WTC11 (cell line): ENCODE results near the gene UBE2H. TPM values are rescaled to one million over a fixed set of nuclear protein-coding genes. Genes with fewer than 3 reads are reported as not detected.

Experiments
- ATAC-seq: fragments of 200-7000 bp; cut with Tn5 transposase; 2 replicates; pipeline ENCODE4 v1.10.0; 2021; ENCODE audit warnings: mild to moderate bottlenecking, moderate library complexity
- CTCF ChIA-PET: fragments of 300-600 bp; sonication (Branson Sonifier 250); formaldehyde crosslinking; loops from one replicate; lab custom pipeline; 2021; ENCODE audit warnings: antibody characterized with exemption; lab: Charles Lee
- POLR2A ChIA-PET: fragments of 350-600 bp; sonication (Branson Sonifier 250); formaldehyde crosslinking; loops from one replicate; lab custom pipeline; 2021; ENCODE audit warnings: antibody characterized with exemption; lab: Charles Lee
- DNase-seq: peaks from one replicate; pipeline ENCODE4 v3.0.0; 2021; ENCODE audit warnings: low spot score
- H3K27ac Mint-ChIP-seq: 2 replicates; pipeline ENCODE4 v1.8.0; 2021; ENCODE audit warnings: mixed read lengths
- H3K27me3 Mint-ChIP-seq: 2 replicates; pipeline ENCODE4 v1.8.0; 2021; ENCODE audit warnings: low read depth, mild to moderate bottlenecking, moderate library complexity, mixed read lengths
- H3K36me3 Mint-ChIP-seq: 2 replicates; pipeline ENCODE4 v1.8.0; 2021; ENCODE audit warnings: mixed read lengths
- H3K4me1 Mint-ChIP-seq: 2 replicates; pipeline ENCODE4 v1.8.0; 2022; ENCODE audit warnings: mixed read lengths
- H3K4me3 Mint-ChIP-seq: 2 replicates; pipeline ENCODE4 v1.8.0; 2021; ENCODE audit warnings: mild to moderate bottlenecking, moderate library complexity, mixed read lengths
- H3K9me3 Mint-ChIP-seq: 2 replicates; pipeline ENCODE4 v1.8.0; 2021; ENCODE audit warnings: mixed read lengths
- CBFB ChIP-seq: sonication (generic); formaldehyde crosslinking; IDR thresholded peaks from 2 replicates; pipeline ENCODE4 v1.8.1; 2022; ENCODE audit warnings: mild to moderate bottlenecking, low read depth, missing genetic modification reagents
- GRHL2 ChIP-seq: fragments of 250-450 bp; sonication (Bioruptor Pico); IDR thresholded peaks from 2 replicates; pipeline ENCODE4 v1.8.0; 2022; ENCODE audit warnings: mild to moderate bottlenecking, moderate library complexity; ENCODE audit not compliant: insufficient replicate concordance, severe bottlenecking
- GTF2I ChIP-seq: fragments of 250-450 bp; sonication (Bioruptor Pico); conservative IDR thresholded peaks from 2 replicates; pipeline ENCODE4 v1.4.0; 2021; ENCODE audit warnings: mild to moderate bottlenecking
- MXD4 ChIP-seq: fragments of 250-450 bp; sonication (Bioruptor Pico); IDR thresholded peaks from 2 replicates; pipeline ENCODE4 v1.8.0; 2021; ENCODE audit warnings: mild to moderate bottlenecking, moderate library complexity, borderline replicate concordance
- NR2C2 ChIP-seq: sonication (generic); formaldehyde crosslinking; IDR thresholded peaks from 2 replicates; pipeline ENCODE4 v1.8.0; 2022; ENCODE audit warnings: mild to moderate bottlenecking, missing genetic modification reagents
- RORB ChIP-seq: fragments of 250-450 bp; sonication (Bioruptor Pico); IDR thresholded peaks from 2 replicates; pipeline ENCODE4 v1.9.0; 2021; ENCODE audit warnings: mild to moderate bottlenecking
- SOX15 ChIP-seq: fragments of 250-450 bp; sonication (Bioruptor Pico); IDR thresholded peaks from 2 replicates; pipeline ENCODE4 v1.9.0; 2021; ENCODE audit warnings: mild to moderate bottlenecking
- SP1 ChIP-seq: sonication (generic); formaldehyde crosslinking; conservative IDR thresholded peaks from 2 replicates; pipeline ENCODE4 v1.8.1; 2022; ENCODE audit warnings: missing genetic modification reagents
- TEAD1 ChIP-seq: sonication (generic); formaldehyde crosslinking; IDR thresholded peaks from 2 replicates; pipeline ENCODE4 v1.8.0; 2022; ENCODE audit warnings: mild to moderate bottlenecking, missing genetic modification reagents
- TP53 ChIP-seq: sonication (generic); formaldehyde crosslinking; IDR thresholded peaks from 2 replicates; pipeline ENCODE4 v1.8.1; 2023; ENCODE audit warnings: mild to moderate bottlenecking, missing genetic modification reagents
- ZNF121 ChIP-seq: sonication (generic); formaldehyde crosslinking; IDR thresholded peaks from 2 replicates; pipeline ENCODE4 v1.8.0; 2023; ENCODE audit warnings: missing genetic modification reagents
- ZNF232 ChIP-seq: sonication (generic); formaldehyde crosslinking; IDR thresholded peaks from 2 replicates; pipeline ENCODE4 v1.8.0; 2022; ENCODE audit warnings: mild to moderate bottlenecking, missing genetic modification reagents
- ZNF396 ChIP-seq: fragments of 250-450 bp; sonication (Bioruptor Pico); IDR thresholded peaks from 2 replicates; pipeline ENCODE4 v1.8.0; 2021; ENCODE audit warnings: mild to moderate bottlenecking, moderate library complexity, borderline replicate concordance
- total RNA-seq: library from RNA; stranded (reverse); gene quantifications from 3 replicates; pipeline ENCODE4 v1.2.3, GENCODE V29; 2021
- TF ChIP-seq, protein P1 (sequence below): fragments of 200-600 bp; IDR thresholded peaks from 2 replicates; pipeline ENCODE4 v1.8.0; 2022; ENCODE audit warnings: antibody characterized with exemption
- TF ChIP-seq, protein P2 (sequence below): sonication (generic); formaldehyde crosslinking; conservative IDR thresholded peaks from 2 replicates; pipeline ENCODE4 v1.8.1; 2022; ENCODE audit warnings: mild to moderate bottlenecking, missing genetic modification reagents
- TF ChIP-seq, protein P3 (sequence below): sonication (generic); formaldehyde crosslinking; IDR thresholded peaks from 2 replicates; pipeline ENCODE4 v1.8.1; 2022; ENCODE audit warnings: missing genetic modification reagents, borderline replicate concordance
- TF ChIP-seq, protein P4 (sequence below): sonication (generic); formaldehyde crosslinking; IDR thresholded peaks from 2 replicates; pipeline ENCODE4 v1.8.1; 2023; ENCODE audit warnings: mild to moderate bottlenecking, missing genetic modification reagents
- TF ChIP-seq, protein P5 (sequence below): fragments of 250-450 bp; sonication (Bioruptor Pico); IDR thresholded peaks from 2 replicates; pipeline ENCODE4 v1.9.0; 2021; ENCODE audit warnings: mild to moderate bottlenecking
- TF ChIP-seq, protein P6 (sequence below): sonication (generic); formaldehyde crosslinking; conservative IDR thresholded peaks from 2 replicates; pipeline ENCODE4 v1.8.1; 2023; ENCODE audit warnings: mild to moderate bottlenecking, low read depth, missing genetic modification reagents, moderate library complexity
- TF ChIP-seq, protein P7 (sequence below): fragments of 250-450 bp; sonication (Bioruptor Pico); conservative IDR thresholded peaks from 2 replicates; pipeline ENCODE4 v1.9.0; 2021; ENCODE audit warnings: mild to moderate bottlenecking
- TF ChIP-seq, protein P8 (sequence below): sonication (generic); formaldehyde crosslinking; IDR thresholded peaks from 2 replicates; pipeline ENCODE4 v1.8.0; 2022; ENCODE audit warnings: mild to moderate bottlenecking, missing genetic modification reagents

The UBE2H gene
- total RNA-seq, 1 experiment from 2014 or later, result 55.0 TPM

DNA sequence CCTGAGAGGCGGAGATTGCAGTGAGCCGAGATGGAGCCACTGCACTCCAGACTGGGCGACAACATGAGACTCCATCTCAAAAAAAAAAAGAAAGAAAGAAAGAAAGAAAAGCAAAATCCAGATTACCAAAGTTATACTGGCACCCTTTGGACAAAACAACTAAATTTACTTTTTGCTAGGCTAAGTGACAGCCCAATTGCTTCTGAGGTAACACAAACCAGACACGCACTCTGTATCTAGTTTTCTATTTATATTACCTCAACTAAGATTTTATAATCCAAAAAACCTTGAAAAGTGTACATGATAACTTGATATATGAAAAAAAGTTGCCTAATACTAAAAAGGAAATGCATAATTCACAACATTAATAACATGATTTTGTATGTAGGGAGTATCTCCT lies 12.9 kb downstream of the UBE2H start:
- ChIA-PET POLR2A (no interaction called here), CTCF (no interaction called here)
- H3K27ac Mint-ChIP-seq, result no peak overlapping the region
- H3K36me3 Mint-ChIP-seq, result peaks cover 18% of the 10 kb centered on the region
- no peak overlapping the region for H3K4me3 Mint-ChIP-seq
- H3K4me1 Mint-ChIP-seq, result peaks cover 11% of the 10 kb centered on the region
- ATAC-seq (no peak), DNase-seq (no peak)
- peaks cover 5% of the 10 kb centered on the region for H3K9me3 Mint-ChIP-seq
- TF ChIP-seq, protein P1, sequence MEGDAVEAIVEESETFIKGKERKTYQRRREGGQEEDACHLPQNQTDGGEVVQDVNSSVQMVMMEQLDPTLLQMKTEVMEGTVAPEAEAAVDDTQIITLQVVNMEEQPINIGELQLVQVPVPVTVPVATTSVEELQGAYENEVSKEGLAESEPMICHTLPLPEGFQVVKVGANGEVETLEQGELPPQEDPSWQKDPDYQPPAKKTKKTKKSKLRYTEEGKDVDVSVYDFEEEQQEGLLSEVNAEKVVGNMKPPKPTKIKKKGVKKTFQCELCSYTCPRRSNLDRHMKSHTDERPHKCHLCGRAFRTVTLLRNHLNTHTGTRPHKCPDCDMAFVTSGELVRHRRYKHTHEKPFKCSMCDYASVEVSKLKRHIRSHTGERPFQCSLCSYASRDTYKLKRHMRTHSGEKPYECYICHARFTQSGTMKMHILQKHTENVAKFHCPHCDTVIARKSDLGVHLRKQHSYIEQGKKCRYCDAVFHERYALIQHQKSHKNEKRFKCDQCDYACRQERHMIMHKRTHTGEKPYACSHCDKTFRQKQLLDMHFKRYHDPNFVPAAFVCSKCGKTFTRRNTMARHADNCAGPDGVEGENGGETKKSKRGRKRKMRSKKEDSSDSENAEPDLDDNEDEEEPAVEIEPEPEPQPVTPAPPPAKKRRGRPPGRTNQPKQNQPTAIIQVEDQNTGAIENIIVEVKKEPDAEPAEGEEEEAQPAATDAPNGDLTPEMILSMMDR, result no peak
- TF ChIP-seq, protein P2, sequence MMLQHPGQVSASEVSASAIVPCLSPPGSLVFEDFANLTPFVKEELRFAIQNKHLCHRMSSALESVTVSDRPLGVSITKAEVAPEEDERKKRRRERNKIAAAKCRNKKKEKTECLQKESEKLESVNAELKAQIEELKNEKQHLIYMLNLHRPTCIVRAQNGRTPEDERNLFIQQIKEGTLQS, result no peak
- TF ChIP-seq, protein P3, sequence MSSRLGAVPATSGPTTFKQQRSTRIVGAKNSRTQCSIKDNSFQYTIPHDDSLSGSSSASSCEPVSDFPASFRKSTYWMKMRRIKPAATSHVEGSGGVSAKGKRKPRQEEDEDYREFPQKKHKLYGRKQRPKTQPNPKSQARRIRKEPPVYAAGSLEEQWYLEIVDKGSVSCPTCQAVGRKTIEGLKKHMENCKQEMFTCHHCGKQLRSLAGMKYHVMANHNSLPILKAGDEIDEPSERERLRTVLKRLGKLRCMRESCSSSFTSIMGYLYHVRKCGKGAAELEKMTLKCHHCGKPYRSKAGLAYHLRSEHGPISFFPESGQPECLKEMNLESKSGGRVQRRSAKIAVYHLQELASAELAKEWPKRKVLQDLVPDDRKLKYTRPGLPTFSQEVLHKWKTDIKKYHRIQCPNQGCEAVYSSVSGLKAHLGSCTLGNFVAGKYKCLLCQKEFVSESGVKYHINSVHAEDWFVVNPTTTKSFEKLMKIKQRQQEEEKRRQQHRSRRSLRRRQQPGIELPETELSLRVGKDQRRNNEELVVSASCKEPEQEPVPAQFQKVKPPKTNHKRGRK, result no peak
- no peak for TF ChIP-seq SP1 (CRISPR knock-in tag)
- TF ChIP-seq, protein P4, sequence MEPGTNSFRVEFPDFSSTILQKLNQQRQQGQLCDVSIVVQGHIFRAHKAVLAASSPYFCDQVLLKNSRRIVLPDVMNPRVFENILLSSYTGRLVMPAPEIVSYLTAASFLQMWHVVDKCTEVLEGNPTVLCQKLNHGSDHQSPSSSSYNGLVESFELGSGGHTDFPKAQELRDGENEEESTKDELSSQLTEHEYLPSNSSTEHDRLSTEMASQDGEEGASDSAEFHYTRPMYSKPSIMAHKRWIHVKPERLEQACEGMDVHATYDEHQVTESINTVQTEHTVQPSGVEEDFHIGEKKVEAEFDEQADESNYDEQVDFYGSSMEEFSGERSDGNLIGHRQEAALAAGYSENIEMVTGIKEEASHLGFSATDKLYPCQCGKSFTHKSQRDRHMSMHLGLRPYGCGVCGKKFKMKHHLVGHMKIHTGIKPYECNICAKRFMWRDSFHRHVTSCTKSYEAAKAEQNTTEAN (CRISPR knock-in tag), result no peak
- TF ChIP-seq ZNF396 (CRISPR knock-in tag), result no peak
- no peak for TF ChIP-seq TEAD1
- TF ChIP-seq RORB (CRISPR knock-in tag), result no peak
- TF ChIP-seq, protein P5, sequence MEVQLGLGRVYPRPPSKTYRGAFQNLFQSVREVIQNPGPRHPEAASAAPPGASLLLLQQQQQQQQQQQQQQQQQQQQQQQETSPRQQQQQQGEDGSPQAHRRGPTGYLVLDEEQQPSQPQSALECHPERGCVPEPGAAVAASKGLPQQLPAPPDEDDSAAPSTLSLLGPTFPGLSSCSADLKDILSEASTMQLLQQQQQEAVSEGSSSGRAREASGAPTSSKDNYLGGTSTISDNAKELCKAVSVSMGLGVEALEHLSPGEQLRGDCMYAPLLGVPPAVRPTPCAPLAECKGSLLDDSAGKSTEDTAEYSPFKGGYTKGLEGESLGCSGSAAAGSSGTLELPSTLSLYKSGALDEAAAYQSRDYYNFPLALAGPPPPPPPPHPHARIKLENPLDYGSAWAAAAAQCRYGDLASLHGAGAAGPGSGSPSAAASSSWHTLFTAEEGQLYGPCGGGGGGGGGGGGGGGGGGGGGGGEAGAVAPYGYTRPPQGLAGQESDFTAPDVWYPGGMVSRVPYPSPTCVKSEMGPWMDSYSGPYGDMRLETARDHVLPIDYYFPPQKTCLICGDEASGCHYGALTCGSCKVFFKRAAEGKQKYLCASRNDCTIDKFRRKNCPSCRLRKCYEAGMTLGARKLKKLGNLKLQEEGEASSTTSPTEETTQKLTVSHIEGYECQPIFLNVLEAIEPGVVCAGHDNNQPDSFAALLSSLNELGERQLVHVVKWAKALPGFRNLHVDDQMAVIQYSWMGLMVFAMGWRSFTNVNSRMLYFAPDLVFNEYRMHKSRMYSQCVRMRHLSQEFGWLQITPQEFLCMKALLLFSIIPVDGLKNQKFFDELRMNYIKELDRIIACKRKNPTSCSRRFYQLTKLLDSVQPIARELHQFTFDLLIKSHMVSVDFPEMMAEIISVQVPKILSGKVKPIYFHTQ, result no peak
- no peak for TF ChIP-seq GTF2I
- no peaks in the 10 kb centered on the region for H3K27me3 Mint-ChIP-seq

DNA sequence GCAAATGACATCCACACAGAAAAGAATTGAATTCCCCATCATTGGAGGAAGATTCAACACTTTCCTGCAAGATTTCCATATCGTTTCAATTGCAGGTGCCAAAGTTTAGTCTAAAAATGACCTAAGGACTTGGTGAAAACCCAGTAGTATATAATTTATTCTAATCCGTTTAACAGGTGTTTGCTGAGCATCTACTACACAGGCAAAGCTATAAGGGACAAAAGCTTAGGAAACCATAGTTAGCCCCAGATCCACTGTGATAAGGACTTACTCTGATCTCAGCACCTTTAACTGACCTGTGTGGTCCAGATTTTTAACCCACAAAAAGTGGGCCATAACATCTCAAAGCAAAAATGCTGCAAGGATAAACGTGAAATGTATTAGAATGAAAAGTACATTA lies 19.1 kb downstream of the UBE2H start:
- ATAC-seq (no peak), DNase-seq (no peak)
- no peaks in the 10 kb centered on the region for H3K9me3 Mint-ChIP-seq
- no peak overlapping the region for H3K27ac Mint-ChIP-seq
- peaks cover 17% of the 10 kb centered on the region for H3K4me1 Mint-ChIP-seq
- peaks cover 6% of the 10 kb centered on the region for H3K36me3 Mint-ChIP-seq
- H3K27me3 Mint-ChIP-seq, result no peaks in the 10 kb centered on the region
- no peak overlapping the region for H3K4me3 Mint-ChIP-seq
- CTCF ChIA-PET, result interaction anchor here (0.8 to 1.3 kb wide), 2 partner anchors 77 to 108 kb away, joined by 3 to 5 read pairs; no protein-coding TSS in a partner anchor
- POLR2A ChIA-PET, result no interaction called here
- TF ChIP-seq, protein P6, sequence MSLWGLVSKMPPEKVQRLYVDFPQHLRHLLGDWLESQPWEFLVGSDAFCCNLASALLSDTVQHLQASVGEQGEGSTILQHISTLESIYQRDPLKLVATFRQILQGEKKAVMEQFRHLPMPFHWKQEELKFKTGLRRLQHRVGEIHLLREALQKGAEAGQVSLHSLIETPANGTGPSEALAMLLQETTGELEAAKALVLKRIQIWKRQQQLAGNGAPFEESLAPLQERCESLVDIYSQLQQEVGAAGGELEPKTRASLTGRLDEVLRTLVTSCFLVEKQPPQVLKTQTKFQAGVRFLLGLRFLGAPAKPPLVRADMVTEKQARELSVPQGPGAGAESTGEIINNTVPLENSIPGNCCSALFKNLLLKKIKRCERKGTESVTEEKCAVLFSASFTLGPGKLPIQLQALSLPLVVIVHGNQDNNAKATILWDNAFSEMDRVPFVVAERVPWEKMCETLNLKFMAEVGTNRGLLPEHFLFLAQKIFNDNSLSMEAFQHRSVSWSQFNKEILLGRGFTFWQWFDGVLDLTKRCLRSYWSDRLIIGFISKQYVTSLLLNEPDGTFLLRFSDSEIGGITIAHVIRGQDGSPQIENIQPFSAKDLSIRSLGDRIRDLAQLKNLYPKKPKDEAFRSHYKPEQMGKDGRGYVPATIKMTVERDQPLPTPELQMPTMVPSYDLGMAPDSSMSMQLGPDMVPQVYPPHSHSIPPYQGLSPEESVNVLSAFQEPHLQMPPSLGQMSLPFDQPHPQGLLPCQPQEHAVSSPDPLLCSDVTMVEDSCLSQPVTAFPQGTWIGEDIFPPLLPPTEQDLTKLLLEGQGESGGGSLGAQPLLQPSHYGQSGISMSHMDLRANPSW, result no peak
- TF ChIP-seq TP53 (CRISPR knock-in tag), result no peak
- no peak for TF ChIP-seq ZNF121 (CRISPR knock-in tag)
- no peak for TF ChIP-seq CBFB (CRISPR knock-in tag)
- TF ChIP-seq, protein P4 (CRISPR knock-in tag), result no peak
- no peak for TF ChIP-seq NR2C2 (CRISPR knock-in tag)
- TF ChIP-seq, protein P7, sequence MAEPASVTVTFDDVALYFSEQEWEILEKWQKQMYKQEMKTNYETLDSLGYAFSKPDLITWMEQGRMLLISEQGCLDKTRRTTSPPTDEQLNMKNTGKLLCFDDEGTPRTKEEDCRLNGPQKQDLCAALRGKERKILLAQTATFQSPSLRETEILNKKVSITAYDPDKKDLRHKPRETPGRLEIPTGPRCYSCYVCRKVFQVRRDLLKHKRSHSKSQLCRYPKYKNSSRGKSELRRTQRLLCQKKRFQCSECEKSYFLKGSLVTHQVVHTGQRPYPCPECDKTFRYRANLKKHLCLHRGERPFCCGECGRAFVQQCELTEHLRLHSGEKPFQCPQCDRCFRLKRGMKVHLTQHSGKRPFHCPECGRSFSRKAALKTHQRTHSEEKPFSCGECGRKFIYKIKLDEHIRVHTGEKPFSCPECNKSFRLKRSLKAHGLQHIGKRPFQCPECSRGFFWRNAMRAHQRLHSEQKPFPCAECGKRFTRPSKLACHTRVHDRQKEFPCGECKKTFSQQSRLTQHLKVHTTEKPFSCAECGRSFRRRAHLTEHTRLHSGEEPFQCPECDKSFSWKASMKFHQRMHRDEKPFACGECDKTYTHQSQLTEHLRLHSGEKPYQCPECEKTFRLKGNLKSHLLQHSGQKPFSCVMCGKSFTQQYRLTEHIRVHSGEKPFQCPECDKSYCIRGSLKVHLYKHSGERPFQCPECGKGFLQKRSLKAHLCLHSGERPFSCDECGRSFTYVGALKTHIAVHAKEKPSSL, result no peak
- no peak for TF ChIP-seq GRHL2 (CRISPR knock-in tag)
- TF ChIP-seq ZNF232, result no peak
- no peak for TF ChIP-seq SOX15 (CRISPR knock-in tag)
- no peak for TF ChIP-seq MXD4 (CRISPR knock-in tag)
- TF ChIP-seq, protein P8, sequence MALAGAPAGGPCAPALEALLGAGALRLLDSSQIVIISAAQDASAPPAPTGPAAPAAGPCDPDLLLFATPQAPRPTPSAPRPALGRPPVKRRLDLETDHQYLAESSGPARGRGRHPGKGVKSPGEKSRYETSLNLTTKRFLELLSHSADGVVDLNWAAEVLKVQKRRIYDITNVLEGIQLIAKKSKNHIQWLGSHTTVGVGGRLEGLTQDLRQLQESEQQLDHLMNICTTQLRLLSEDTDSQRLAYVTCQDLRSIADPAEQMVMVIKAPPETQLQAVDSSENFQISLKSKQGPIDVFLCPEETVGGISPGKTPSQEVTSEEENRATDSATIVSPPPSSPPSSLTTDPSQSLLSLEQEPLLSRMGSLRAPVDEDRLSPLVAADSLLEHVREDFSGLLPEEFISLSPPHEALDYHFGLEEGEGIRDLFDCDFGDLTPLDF, result no peak
